HG03103 (cell line): ENCODE data around the gene TAS2R10.
"Not testable (repeated sequence)": the region's sequence is repeated elsewhere in the genome, so short reads cannot be mapped to it uniquely, and the experiment has no call there.

ENCODE experiments used
- ATAC-seq: cut with Tn5 transposase; IDR thresholded peaks from one replicate; pipeline ENCODE4 v1.9.1; 2021; ENCODE audit warnings: low read depth; ENCODE audit not compliant: unreplicated experiment

TAS2R10 gene

GRCh38 chr12:10826258-10826657 lies at the start of gene TAS2R10:
Gene TAS2R10 (minus strand): TSS chr12:10826358. CDS start chr12:10826269, 89 bp downstream.
- ATAC-seq, result no peak

GRCh38 chr12:10873378-10873777 lies 47.2 kb upstream of the TAS2R10 start:
- ATAC-seq, result no peak

GRCh38 chr12:10867381-10867780 lies 41.2 kb upstream of the TAS2R10 start:
- no peak for ATAC-seq

GRCh38 chr12:10863512-10864218 lies 37.5 kb upstream of the TAS2R10 start:
- no peak for ATAC-seq

- ATAC-seq, result no peak
Observed at GRCh38 chr12:10861366-10861765, 35.2 kb upstream of the TAS2R10 start.

- ATAC-seq, result no peak
Observed at GRCh38 chr12:10855807-10856206, 29.6 kb upstream of the TAS2R10 start.

- ATAC-seq, result no peak
Observed at GRCh38 chr12:10853776-10854175, 27.6 kb upstream of the TAS2R10 start.

- ATAC-seq, result no peak
Observed at GRCh38 chr12:10851243-10851858, 25.2 kb upstream of the TAS2R10 start.

- no peak for ATAC-seq
Observed at GRCh38 chr12:10849425-10849878, 23.3 kb upstream of the TAS2R10 start, which contains the start of gene PRR4. Gene PRR4 (minus strand): TSS chr12:10849475. CDS start chr12:10849437, 38 bp downstream.

GRCh38 chr12:10847744-10848143 lies 21.6 kb upstream of the TAS2R10 start:
- no peak for ATAC-seq

- no peak for ATAC-seq
Observed at GRCh38 chr12:10842862-10843261, 16.7 kb upstream of the TAS2R10 start.

- ATAC-seq, result no peak
Observed at GRCh38 chr12:10838461-10838860, 12.3 kb upstream of the TAS2R10 start.

GRCh38 chr12:10829994-10830393 lies 3.8 kb upstream of the TAS2R10 start:
- no peak for ATAC-seq

- ATAC-seq, result no peak
Observed at GRCh38 chr12:10824957-10825356, 1.2 kb downstream of the TAS2R10 start.

GRCh38 chr12:10811883-10812536 lies 14.1 kb downstream of the TAS2R10 start:
- ATAC-seq, result no peak

GRCh38 chr12:10810068-10810467 lies 16.1 kb downstream of the TAS2R10 start, which contains the start of gene TAS2R9:
Gene TAS2R9 (minus strand): TSS chr12:10810168. CDS start chr12:10810075, 93 bp downstream.
- no peak for ATAC-seq

GRCh38 chr12:10807186-10807585 lies 19.0 kb downstream of the TAS2R10 start, which contains the start of gene TAS2R8:
Gene TAS2R8 (minus strand): TSS chr12:10807286. CDS start chr12:10806980, 306 bp downstream.
- no peak for ATAC-seq

- ATAC-seq, result no peak
Observed at GRCh38 chr12:10802587-10802986, 23.6 kb downstream of the TAS2R10 start, which contains the start of gene TAS2R7. Gene TAS2R7 (minus strand): TSS chr12:10802627. CDS start chr12:10802570, 57 bp downstream.

- ATAC-seq, result no peak
Observed at GRCh38 chr12:10801741-10802140, 24.4 kb downstream of the TAS2R10 start.

GRCh38 chr12:10794222-10794621 lies 31.9 kb downstream of the TAS2R10 start:
- no peak for ATAC-seq

GRCh38 chr12:10791769-10792168 lies 34.4 kb downstream of the TAS2R10 start:
- ATAC-seq, result not testable (repeated sequence)
